GM19238 (cell line): ENCODE data around the gene TNPO1.
"Not testable (repeated sequence)": the region's sequence is repeated elsewhere in the genome, so short reads cannot be mapped to it uniquely, and the experiment has no call there.

Experiments used
- DNase-seq: peaks from one replicate; pipeline ENCODE4 v3.0.0; 2011; ENCODE audit warnings: low spot score; ENCODE audit not compliant: insufficient read length

The TNPO1 gene

GRCh38 chr5:72816284-72817075 lies at the start of gene TNPO1:
Gene TNPO1 (plus strand): TSS chr5:72816661. CDS start chr5:72816738, 77 bp downstream.
- peak; percentile 73 for DNase-seq

GRCh38 chr5:72767289-72768010 lies 49.0 kb upstream of the TNPO1 start:
- DNase-seq = no peak

GRCh38 chr5:72770266-72770665 lies 46.2 kb upstream of the TNPO1 start:
- DNase-seq = no peak

GRCh38 chr5:72776684-72777083 lies 39.8 kb upstream of the TNPO1 start:
- DNase-seq = no peak

GRCh38 chr5:72779520-72779919 lies 36.9 kb upstream of the TNPO1 start:
- DNase-seq = no peak

- DNase-seq = no peak
These were observed 33.1 kb upstream of the TNPO1 start for GRCh38 chr5:72783354-72783753.

- no peak for DNase-seq
These were observed 32.3 kb upstream of the TNPO1 start for GRCh38 chr5:72784129-72784528.

- DNase-seq = no peak
These were observed 30.7 kb upstream of the TNPO1 start for GRCh38 chr5:72785801-72786200.

- DNase-seq = no peak
These were observed 29.8 kb upstream of the TNPO1 start for GRCh38 chr5:72786676-72787075.

- DNase-seq = no peak
These were observed 27.5 kb upstream of the TNPO1 start for GRCh38 chr5:72788866-72789505.

- DNase-seq = no peak
These were observed 26.3 kb upstream of the TNPO1 start for GRCh38 chr5:72790186-72790585.

- not testable (repeated sequence) for DNase-seq
These were observed 23.8 kb upstream of the TNPO1 start for GRCh38 chr5:72792662-72793061.

GRCh38 chr5:72796001-72796400 lies 20.5 kb upstream of the TNPO1 start:
- DNase-seq = no peak

GRCh38 chr5:72799721-72800120 lies 16.7 kb upstream of the TNPO1 start:
- no peak for DNase-seq

- not testable (repeated sequence) for DNase-seq
These were observed 7.8 kb upstream of the TNPO1 start for GRCh38 chr5:72808637-72809036.

- DNase-seq = no peak
These were observed 4.6 kb upstream of the TNPO1 start for GRCh38 chr5:72811849-72812248.

GRCh38 chr5:72812488-72812887 lies 4.0 kb upstream of the TNPO1 start:
- no peak for DNase-seq

GRCh38 chr5:72814104-72814503 lies 2.4 kb upstream of the TNPO1 start:
- DNase-seq = no peak

- no peak for DNase-seq
These were observed 1.6 kb upstream of the TNPO1 start for GRCh38 chr5:72814864-72815263.

- peak; percentile 9 for DNase-seq
These were observed 729 bp upstream of the TNPO1 start for GRCh38 chr5:72815580-72816283.

GRCh38 chr5:72817076-72817481 lies 618 bp downstream of the TNPO1 start:
- peak; percentile 9 for DNase-seq
